HepG2 (cell line): Measurements from ENCODE around the gene RPLP2. TPM values are rescaled to one million over a fixed set of nuclear protein-coding genes. Genes with fewer than 3 reads are reported as not detected.
A peak's percentile ranks its signal among the peaks of the same experiment; 100 is the strongest.

Experiments
- CEBPG ChIP-seq: IDR thresholded peaks from 2 replicates; pipeline ENCODE4 v1.6.1; 2016
- FOSL2 ChIP-seq: sonication (generic); formaldehyde crosslinking; IDR thresholded peaks from 2 replicates; pipeline ENCODE4 v1.4.0; 2020; ENCODE audit warnings: missing genetic modification reagents
- GATAD1 ChIP-seq: IDR thresholded peaks from 2 replicates; pipeline ENCODE4 v1.6.1; 2016; ENCODE audit warnings: missing genetic modification reagents, missing compliant biosample characterization
- GATAD2A ChIP-seq: IDR thresholded peaks from 2 replicates; pipeline ENCODE4 v1.6.1; 2016
- HNRNPH1 ChIP-seq: fragments of 200-400 bp; formaldehyde crosslinking; optimal IDR thresholded peaks from 2 replicates; pipeline ENCODE3; 2017; ENCODE audit warnings: mild to moderate bottlenecking, low read depth, low read length
- HOXA7 ChIP-seq: sonication (generic); formaldehyde crosslinking; IDR thresholded peaks from 2 replicates; pipeline ENCODE4 v1.8.1; 2022; ENCODE audit warnings: mild to moderate bottlenecking, missing genetic modification reagents, moderate library complexity
- PHF20 ChIP-seq: sonication (generic); formaldehyde crosslinking; IDR thresholded peaks from 2 replicates; pipeline ENCODE4 v1.5.0; 2020; ENCODE audit warnings: mild to moderate bottlenecking, missing genetic modification reagents
- RBM39 ChIP-seq: fragments of 200-400 bp; formaldehyde crosslinking; IDR thresholded peaks from one replicate; pipeline ENCODE4 v1.6.1; 2018; ENCODE audit warnings: antibody characterized with exemption, mild to moderate bottlenecking, low read depth, low read length; ENCODE audit not compliant: poor library complexity, severe bottlenecking
- SNAPC2 ChIP-seq: sonication (generic); formaldehyde crosslinking; IDR thresholded peaks from 2 replicates; pipeline ENCODE4 v1.8.1; 2022; ENCODE audit warnings: mild to moderate bottlenecking, missing genetic modification reagents
- ZC3H4 ChIP-seq: sonication (generic); formaldehyde crosslinking; IDR thresholded peaks from 2 replicates; pipeline ENCODE4 v1.4.0; 2020; ENCODE audit warnings: missing genetic modification reagents, borderline replicate concordance
- ZFP36L2 ChIP-seq: sonication (generic); formaldehyde crosslinking; IDR thresholded peaks from 2 replicates; pipeline ENCODE4 v1.4.0; 2020; ENCODE audit warnings: missing genetic modification reagents
- ZFP90 ChIP-seq: sonication (generic); formaldehyde crosslinking; IDR thresholded peaks from 2 replicates; pipeline ENCODE4 v1.8.0; 2022; ENCODE audit warnings: missing genetic modification reagents, mild to moderate bottlenecking, inconsistent platforms, borderline replicate concordance
- ZNF180 ChIP-seq: sonication (generic); formaldehyde crosslinking; IDR thresholded peaks from 2 replicates; pipeline ENCODE4 v1.4.0; 2020; ENCODE audit warnings: low read depth, missing genetic modification reagents, borderline replicate concordance
- ZNF496 ChIP-seq: sonication (generic); formaldehyde crosslinking; IDR thresholded peaks from 2 replicates; pipeline ENCODE4 v1.8.1; 2023; ENCODE audit warnings: mild to moderate bottlenecking, moderate library complexity, missing genetic modification reagents; ENCODE audit not compliant: insufficient replicate concordance
- ZNF615 ChIP-seq: sonication (generic); formaldehyde crosslinking; IDR thresholded peaks from 2 replicates; pipeline ENCODE4 v1.5.0; 2020; ENCODE audit warnings: mild to moderate bottlenecking, missing genetic modification reagents, borderline replicate concordance
- polyA plus RNA-seq, 8 experiments: library from polyadenylated mRNA; depleted of rRNA in 3 of 8; stranded (reverse) in 7 of 8; unstranded in 1 of 8; fragments of >200 nt; fragmentation: Illumina TruSeq in 4 of 8; extraction: Trizol in 4 of 8; gene quantifications; 2 replicates each; pipeline versions ENCODE4 v1.2.1 to v1.2.3, GENCODE V29; 2011 to 2016; ENCODE audit warnings: low read depth in 4 of 8, missing spikeins in 1 of 8, mixed read lengths in 1 of 8; ENCODE audit not compliant: insufficient read depth in 1 of 8
- total RNA-seq, 5 experiments: library from RNA; depleted of rRNA; stranded (reverse); fragments of >200 nt; fragmentation: Illumina TruSeq; extraction: Trizol; gene quantifications; 2 replicates each; pipeline ENCODE4 v1.2.3, GENCODE V29; 2016; ENCODE audit warnings: low read depth in 1 of 5
- TF ChIP-seq, protein P1 (sequence below): sonication (generic); formaldehyde crosslinking; IDR thresholded peaks from 2 replicates; pipeline ENCODE4 v1.8.0; 2023; ENCODE audit warnings: mild to moderate bottlenecking, missing genetic modification reagents
- TF ChIP-seq, protein P2 (sequence below): sonication (generic); formaldehyde crosslinking; IDR thresholded peaks from 2 replicates; pipeline ENCODE4 v1.9.0; 2021; ENCODE audit warnings: missing genetic modification reagents, mild to moderate bottlenecking, borderline replicate concordance
- TF ChIP-seq, protein P3 (sequence below), 2 experiments: IDR thresholded peaks; 2 replicates each; pipeline ENCODE4 v1.6.1; 2011 to 2012; ENCODE audit warnings: low read length in 2 of 2, borderline replicate concordance in 1 of 2, low read depth in 1 of 2, mild to moderate bottlenecking in 1 of 2, moderate library complexity in 1 of 2
- TF ChIP-seq, protein P4 (sequence below): sonication (generic); formaldehyde crosslinking; IDR thresholded peaks from 2 replicates; pipeline ENCODE4 v1.5.0; 2020; ENCODE audit warnings: mild to moderate bottlenecking, missing genetic modification reagents

RPLP2 gene
- total and polyA plus RNA-seq, 2 of the 13 experiments (the other 11 are each of a cell fraction or from before 2014, with no cell fraction given), result 978 to 2,106 TPM

DNA sequence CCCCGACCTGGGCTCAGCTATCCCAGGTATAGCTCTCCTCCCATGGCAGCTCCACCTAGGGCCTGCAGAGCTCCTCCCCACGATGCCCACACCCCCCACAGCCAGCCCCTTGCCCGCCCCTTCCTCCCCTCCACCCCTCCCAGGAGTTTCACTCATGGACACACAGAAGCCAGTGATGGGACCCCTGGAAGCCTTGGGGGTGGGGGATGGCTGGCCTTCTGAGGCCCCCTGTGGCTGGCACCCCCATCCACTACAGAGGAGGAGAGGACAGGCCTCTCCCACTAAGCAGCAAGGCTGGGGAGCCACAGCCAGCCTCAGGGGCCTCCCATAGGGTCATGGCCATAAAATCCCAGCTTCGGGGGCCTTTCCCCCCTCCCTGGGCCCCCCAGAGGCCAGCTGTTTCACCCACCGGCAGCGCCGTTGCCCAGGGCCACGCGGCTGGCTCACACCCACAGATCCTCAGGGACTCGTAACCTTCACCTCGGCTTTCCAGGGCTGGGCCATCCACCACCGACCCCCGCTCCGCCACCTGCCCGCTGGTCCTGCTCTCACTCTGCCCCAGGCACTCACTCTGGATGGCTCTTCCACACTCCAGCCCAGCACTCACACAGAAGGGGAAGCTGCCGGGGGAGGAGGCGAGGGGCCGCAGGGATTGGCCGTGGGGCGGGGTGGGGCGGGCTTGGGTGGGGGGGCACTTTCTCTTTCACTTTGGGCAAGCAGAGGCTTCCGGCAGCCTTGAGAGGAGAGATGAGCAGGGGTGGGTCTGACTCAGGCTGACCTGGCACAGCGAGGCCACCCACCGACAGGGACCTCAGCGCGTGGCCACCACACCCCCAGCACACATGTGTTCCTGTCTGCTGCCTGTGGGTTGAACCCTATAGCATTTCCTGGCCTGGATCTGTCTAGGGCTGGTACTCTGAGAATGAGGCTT lies 13.9 kb upstream of the RPLP2 start (continued):
- no peak for TF ChIP-seq RBM39
- TF ChIP-seq GATAD2A, result no peak
- TF ChIP-seq, protein P1, sequence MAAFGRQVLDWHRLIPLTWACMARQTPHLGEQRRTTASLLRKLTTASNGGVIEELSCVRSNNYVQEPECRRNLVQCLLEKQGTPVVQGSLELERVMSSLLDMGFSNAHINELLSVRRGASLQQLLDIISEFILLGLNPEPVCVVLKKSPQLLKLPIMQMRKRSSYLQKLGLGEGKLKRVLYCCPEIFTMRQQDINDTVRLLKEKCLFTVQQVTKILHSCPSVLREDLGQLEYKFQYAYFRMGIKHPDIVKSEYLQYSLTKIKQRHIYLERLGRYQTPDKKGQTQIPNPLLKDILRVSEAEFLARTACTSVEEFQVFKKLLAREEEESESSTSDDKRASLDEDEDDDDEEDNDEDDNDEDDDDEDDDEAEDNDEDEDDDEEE (CRISPR knock-in tag), result peak; percentile 69; the same call in 1 of the 2 replicates
- no peak for TF ChIP-seq ZC3H4 (CRISPR knock-in tag)
- TF ChIP-seq, protein P2, sequence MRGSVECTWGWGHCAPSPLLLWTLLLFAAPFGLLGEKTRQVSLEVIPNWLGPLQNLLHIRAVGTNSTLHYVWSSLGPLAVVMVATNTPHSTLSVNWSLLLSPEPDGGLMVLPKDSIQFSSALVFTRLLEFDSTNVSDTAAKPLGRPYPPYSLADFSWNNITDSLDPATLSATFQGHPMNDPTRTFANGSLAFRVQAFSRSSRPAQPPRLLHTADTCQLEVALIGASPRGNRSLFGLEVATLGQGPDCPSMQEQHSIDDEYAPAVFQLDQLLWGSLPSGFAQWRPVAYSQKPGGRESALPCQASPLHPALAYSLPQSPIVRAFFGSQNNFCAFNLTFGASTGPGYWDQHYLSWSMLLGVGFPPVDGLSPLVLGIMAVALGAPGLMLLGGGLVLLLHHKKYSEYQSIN (CRISPR knock-in tag), result no peak
- no peak for TF ChIP-seq ZNF180 (CRISPR knock-in tag)
- TF ChIP-seq SNAPC2, result peak; percentile 63; the same call in 1 of the 2 replicates
- TF ChIP-seq CEBPG (CRISPR knock-in tag), result no peak
- TF ChIP-seq, protein P3, sequence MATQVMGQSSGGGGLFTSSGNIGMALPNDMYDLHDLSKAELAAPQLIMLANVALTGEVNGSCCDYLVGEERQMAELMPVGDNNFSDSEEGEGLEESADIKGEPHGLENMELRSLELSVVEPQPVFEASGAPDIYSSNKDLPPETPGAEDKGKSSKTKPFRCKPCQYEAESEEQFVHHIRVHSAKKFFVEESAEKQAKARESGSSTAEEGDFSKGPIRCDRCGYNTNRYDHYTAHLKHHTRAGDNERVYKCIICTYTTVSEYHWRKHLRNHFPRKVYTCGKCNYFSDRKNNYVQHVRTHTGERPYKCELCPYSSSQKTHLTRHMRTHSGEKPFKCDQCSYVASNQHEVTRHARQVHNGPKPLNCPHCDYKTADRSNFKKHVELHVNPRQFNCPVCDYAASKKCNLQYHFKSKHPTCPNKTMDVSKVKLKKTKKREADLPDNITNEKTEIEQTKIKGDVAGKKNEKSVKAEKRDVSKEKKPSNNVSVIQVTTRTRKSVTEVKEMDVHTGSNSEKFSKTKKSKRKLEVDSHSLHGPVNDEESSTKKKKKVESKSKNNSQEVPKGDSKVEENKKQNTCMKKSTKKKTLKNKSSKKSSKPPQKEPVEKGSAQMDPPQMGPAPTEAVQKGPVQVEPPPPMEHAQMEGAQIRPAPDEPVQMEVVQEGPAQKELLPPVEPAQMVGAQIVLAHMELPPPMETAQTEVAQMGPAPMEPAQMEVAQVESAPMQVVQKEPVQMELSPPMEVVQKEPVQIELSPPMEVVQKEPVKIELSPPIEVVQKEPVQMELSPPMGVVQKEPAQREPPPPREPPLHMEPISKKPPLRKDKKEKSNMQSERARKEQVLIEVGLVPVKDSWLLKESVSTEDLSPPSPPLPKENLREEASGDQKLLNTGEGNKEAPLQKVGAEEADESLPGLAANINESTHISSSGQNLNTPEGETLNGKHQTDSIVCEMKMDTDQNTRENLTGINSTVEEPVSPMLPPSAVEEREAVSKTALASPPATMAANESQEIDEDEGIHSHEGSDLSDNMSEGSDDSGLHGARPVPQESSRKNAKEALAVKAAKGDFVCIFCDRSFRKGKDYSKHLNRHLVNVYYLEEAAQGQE (IDR thresholded peaks at IDR 0.05; ENCODE audit: borderline replicate concordance in 1 of 2, low read depth in 1 of 2, low read length in 2 of 2), result no peak
- 0 out of 2 replicates have a peak, but pooled peaks have one; percentile 16 for TF ChIP-seq PHF20 (CRISPR knock-in tag)
- TF ChIP-seq ZNF496 (CRISPR knock-in tag), result no peak
- TF ChIP-seq, protein P4, sequence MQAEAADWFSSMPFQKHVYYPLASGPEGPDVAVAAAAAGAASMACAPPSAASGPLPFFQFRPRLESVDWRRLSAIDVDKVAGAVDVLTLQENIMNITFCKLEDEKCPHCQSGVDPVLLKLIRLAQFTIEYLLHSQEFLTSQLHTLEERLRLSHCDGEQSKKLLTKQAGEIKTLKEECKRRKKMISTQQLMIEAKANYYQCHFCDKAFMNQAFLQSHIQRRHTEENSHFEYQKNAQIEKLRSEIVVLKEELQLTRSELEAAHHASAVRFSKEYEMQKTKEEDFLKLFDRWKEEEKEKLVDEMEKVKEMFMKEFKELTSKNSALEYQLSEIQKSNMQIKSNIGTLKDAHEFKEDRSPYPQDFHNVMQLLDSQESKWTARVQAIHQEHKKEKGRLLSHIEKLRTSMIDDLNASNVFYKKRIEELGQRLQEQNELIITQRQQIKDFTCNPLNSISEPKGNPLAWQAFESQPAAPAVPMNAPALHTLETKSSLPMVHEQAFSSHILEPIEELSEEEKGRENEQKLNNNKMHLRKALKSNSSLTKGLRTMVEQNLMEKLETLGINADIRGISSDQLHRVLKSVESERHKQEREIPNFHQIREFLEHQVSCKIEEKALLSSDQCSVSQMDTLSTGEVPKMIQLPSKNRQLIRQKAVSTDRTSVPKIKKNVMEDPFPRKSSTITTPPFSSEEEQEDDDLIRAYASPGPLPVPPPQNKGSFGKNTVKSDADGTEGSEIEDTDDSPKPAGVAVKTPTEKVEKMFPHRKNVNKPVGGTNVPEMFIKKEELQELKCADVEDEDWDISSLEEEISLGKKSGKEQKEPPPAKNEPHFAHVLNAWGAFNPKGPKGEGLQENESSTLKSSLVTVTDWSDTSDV (CRISPR knock-in tag), result no peak
- no peak for TF ChIP-seq ZNF615 (CRISPR knock-in tag)
- no peak for TF ChIP-seq ZFP90 (CRISPR knock-in tag)
- TF ChIP-seq HNRNPH1, result no peak
- no peak for TF ChIP-seq ZFP36L2
- peak; percentile 40 for TF ChIP-seq FOSL2 (CRISPR knock-in tag)
- TF ChIP-seq GATAD1 (CRISPR knock-in tag), result no peak
- TF ChIP-seq HOXA7 (CRISPR knock-in tag), result no peak
